ENCODE measurements around the gene CEMIP.

GRCh38 chr15:80992006-80992405 is 212.8 kb downstream of the CEMIP start:
- no peak for TF ChIP-seq CTCF (IDR thresholded peaks at IDR 0.05)
- TF ChIP-seq POLR2A (IDR thresholded peaks at IDR 0.05): no peak
- TF ChIP-seq POLR2AphosphoS5 (IDR thresholded peaks at IDR 0.05): no peak
- no peak for TF ChIP-seq EP300 (IDR thresholded peaks at IDR 0.05)
